NCI-H146 treated with DMSO at 0.1 percent for 48 hours (cell line): ENCODE measurements around the gene CTSD.

Experiments
- DNase-seq: peaks from one replicate; lab custom pipeline; 2025; ENCODE audit not compliant: unreplicated experiment; lab: John Stamatoyannopoulos, UW

The CTSD gene

DNA sequence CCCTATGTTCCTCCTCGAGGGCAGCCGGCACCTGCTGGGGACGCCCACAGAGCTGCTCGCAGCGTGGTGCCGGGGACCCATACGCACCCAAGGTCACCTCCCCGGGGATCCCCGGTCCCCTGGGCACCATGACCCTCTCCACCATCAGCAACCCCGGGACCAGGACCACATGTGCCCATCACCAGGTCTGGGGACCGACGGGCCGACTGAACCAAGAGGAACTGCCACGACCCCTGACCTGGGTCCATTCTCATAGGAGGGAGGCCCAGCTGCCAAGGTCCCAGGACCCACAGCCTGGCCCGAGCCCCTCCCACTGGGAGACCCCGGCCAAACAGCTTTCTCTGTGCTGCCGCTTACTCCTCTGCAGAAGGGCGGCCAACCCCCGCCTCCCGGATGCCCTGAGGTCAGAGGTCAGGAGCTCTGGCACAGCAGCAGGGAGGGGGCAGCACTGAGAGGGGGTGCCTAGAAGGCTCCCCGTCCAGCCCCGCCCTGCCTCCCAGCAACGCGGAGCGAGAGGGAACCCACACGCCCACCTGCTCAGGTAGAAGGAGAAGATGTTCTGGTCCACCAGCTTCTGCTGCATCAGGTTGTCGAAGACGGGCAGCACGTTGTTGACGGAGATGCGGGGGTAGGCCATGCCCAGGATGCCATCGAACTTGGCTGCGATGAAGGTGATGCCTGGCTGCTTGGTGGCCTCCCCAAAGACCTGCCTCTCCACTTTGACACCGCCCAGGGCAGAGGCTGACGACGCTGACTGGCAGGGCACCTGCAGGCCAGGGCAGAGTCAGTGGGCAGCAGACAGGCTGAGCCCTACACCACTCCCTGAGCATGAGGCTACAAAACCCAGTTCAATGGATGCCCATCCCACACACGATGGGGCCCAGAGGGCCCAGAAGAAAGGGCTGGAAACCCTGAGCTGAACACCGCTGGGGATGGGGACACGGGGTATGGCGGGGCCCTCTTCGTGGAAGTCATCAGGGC, 6.6 kb downstream of the CTSD start:
- no peak for DNase-seq

DNA sequence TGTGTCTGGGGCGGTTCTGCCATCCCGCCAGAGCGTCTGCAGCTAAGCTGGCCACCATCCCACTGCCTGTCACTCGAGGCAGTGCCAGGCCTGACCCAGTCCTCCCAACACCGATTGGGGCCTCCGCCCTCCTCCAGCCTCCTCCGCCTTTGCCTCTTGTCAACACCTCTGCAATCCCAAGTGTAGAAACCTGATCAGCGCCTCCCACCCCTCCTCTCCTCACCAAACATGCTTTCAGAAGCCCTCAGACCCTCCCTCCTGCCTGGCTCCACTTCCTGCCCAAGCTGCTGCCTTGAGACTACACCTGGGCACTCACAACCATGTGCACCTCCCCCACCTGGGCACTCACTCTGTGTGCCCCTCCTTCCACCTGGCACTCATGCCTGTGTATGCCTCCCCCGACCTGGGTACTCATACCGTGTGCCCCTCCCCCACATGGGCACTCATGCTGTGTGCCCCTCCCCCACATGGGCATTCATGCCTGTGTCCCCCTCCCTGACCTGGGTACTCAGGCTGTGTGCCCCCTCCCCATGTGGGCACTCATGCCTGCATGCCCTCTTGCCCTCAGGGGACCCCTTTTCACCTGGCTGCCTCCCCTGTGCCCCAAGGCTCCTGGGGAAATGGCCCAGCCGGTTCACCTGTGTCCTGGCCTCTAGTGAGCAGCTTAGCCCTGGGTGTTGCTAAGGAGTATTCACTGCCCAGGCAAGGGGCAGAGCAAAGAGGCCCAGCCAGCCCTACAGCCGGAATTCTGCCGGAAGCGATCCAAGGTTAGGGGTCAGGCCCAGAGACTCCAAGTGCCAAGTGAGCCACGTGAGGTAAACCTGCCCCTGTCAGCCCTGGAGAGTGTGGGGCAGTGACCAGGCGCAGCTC, 7.8 kb downstream of the CTSD start:
- DNase-seq = no peak

- no peak for DNase-seq
These were observed 8.4 kb downstream of the CTSD start for GRCh38 chr11:1755344-1755691.

GRCh38 chr11:1754376-1755150, 9.2 kb downstream of the CTSD start:
- no peak for DNase-seq

GRCh38 chr11:1753929-1754305, 9.8 kb downstream of the CTSD start:
- DNase-seq = no peak

- DNase-seq = no peak
These were observed 10.3 kb downstream of the CTSD start for GRCh38 chr11:1753229-1753928.

DNA sequence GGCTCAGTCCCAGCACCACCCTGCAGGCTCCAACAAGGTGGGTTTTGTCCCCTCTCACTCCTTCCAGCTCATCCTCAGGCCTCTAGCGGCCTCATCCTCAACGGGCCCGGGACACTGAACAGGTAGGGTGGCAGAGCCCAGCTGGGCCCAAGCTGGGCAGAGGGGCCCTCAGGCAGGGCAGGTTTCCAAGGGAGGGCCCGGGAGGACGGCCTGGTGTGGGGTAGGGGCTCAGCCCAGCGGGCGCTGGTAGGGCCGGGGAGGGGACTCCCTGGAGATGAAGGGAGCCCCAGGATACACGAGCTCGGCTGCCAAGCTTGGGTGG, 10.9 kb downstream of the CTSD start:
- DNase-seq = no peak

GRCh38 chr11:1751999-1752906, 11.5 kb downstream of the CTSD start:
- DNase-seq = no peak

DNA sequence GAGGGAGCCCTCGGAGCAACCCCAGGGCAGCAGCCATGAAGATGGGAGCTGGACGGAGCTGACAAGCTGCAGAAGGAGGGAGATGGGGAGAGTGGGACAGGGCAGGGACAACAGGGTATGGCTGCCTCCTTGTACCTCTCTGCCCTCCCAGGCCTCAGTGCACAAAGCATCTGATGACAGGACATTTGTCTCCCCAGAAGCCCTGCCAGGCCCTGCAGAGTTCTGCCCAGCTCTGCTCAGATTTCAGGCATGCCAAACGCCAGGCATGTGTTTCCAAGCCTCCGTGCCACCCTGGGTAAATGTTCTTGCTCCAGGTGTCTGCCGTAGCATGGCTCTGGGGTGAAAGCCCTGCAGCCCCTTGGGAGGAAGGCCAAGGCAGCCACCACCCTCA, 12.2 kb downstream of the CTSD start:
- DNase-seq = no peak

GRCh38 chr11:1750840-1751530, 12.7 kb downstream of the CTSD start:
- no peak for DNase-seq

DNA sequence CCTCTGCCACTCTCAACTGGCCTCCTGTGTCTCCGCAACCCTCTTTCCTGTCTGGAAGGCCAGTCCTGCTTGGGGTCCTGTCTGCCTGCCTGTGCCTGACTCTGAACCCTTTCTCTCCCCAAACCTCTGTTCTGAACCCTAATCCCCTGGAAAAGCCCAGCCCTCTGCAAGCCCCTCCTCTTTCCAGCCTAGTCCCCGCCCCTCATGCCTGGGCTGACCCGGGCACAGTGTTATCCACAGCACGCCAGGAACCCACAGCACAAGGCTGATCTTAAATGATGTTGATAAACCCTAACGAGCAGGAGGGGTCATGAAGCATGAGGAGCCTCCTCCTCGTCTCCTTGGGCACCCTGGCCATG, 13.3 kb downstream of the CTSD start, which contains the start of gene IFITM10:
TSS of gene IFITM10 (minus strand) at position 115 of the 359 bp plus-strand sequence. CDS start 153 bp downstream, outside the sequence.
- no peak for DNase-seq

- no peak for DNase-seq
These were observed 14.1 kb downstream of the CTSD start for GRCh38 chr11:1749395-1750351.

DNA sequence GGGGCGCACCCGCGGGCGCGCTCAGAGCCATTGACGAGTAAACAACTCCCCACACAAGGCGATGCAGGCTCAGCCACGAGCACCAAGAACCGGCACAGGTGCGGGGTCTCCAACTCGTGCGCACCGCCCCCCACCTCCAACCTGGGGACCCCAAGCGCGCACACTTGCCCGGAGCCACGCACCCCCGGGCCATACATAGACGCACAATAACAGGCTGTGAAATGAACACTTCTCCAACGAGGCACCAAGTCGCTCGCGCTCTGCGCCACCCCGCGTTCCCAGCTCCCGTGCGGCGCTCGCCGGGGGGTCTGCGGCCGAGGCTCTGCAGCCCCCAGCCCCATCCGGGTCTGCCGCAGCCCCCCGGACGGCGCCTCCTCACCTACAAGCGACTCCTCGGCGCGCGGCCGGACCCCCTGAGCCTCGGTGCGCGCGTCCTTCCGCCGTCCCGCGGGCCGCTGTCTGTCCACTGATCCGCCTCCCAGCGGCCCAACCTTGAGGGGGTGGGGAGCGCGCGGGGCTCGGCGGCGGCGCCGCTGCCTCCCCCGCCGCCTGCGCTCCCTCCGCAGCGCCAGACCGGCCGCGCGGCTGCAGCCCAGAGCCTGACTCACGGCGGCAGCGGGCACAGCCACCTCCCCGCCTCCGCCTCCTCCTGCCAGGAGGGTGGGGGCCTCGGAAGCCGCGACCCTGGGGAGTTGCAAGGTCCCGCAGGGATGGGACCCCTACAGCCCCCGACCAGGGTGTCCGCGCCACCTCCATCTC, 14.9 kb downstream of the CTSD start:
- DNase-seq = no peak

DNA sequence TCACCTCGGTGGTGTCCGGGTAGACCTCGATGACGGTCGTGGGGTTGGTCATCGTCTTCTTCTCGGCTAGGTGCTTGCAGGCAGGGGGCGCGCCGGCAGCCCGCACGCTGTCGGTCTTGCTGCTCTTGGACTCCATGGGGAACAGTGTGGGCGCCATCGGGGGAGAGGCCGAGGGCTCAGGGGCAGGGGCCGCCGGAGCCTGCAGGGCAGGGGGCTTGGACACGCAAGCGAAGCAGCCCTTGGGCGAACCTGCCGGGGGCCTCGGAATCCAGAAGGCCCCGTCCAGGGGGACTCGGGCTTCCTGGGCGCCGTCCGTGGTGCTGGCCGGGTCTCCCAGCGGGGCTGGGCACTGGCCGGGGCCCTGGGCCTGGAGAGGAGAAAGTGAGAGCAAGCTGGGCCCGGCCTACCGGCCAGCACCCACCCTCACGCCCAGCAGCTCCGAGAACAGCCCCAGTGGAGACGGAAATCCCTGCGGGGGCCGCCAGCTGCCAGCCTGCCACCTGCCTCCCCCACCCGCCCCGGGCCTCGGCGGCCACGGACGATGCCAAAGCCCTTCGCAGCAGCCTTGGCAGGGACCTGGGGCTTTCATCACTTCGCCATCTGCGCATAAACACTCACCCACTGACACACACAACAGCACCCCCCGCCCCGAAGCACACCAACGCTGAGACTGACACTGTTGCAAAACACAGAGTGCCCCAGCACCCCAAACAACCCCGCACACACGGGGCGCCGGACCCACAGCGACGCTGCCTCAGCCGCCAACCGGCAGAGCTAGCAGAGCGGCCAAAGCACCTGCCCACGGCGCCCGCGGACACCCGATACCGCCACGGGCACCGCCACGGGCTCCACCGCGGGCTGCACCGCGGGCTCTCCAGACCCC, 15.7 kb downstream of the CTSD start:
- DNase-seq = no peak

GRCh38 chr11:1746956-1747752, 16.6 kb downstream of the CTSD start:
- no peak for DNase-seq
